GM10847 (cell line): ENCODE measurements around the gene NADK2.

Experiments used
- POLR2A ChIP-seq: IDR thresholded peaks from 2 replicates; pipeline ENCODE4 v1.6.1; 2011; ENCODE audit not compliant: insufficient read length; ENCODE audit errors: extremely low read depth

Gene NADK2

DNA sequence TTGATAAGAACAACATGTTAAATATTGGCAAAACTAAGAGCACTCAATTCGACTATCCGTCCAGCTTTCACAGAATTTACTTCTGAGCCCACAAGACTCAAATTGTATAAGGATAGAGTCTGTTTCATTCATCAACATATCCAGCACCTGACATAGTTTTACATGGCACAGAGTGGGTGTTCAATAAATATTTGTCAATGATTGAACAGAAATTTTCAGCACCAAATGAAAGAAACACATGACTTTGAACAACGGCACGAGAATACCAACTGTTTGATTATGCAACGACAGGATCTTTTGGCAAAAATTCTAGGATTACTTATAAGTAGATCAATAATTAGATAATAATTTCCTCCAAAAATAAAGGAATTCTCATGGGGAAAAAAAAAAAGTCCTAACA, 48.0 kb downstream of the NADK2 start:
- no peak for TF ChIP-seq POLR2A

GRCh38 chr5:36181774-36182173, 60.0 kb downstream of the NADK2 start:
- no peak for TF ChIP-seq POLR2A

- no peak for TF ChIP-seq POLR2A
These were observed 61.0 kb downstream of the NADK2 start for GRCh38 chr5:36180556-36181350.

DNA sequence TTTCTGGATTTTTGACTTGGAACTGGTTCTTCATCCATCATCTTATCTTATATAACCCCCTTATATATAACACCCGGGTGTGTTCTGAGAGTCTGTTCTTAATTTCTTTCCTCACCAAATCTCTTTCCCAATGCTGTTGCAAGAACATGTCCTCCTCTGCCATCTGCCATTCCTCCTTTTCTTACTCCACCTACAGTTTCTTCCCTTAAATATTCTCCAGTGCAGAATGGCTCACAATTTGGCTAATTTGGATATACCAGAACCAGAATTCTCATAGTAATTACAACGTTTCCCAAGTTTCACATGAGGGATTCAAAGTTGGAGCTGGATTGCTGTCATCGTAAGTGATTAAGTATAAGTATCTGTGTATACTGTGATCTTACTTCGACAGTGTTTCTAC, 61.8 kb downstream of the NADK2 start:
- no peak for TF ChIP-seq POLR2A

- TF ChIP-seq POLR2A, result no peak
These were observed 63.2 kb downstream of the NADK2 start for GRCh38 chr5:36178524-36178890.

GRCh38 chr5:36177715-36178523, 63.8 kb downstream of the NADK2 start:
- no peak for TF ChIP-seq POLR2A

GRCh38 chr5:36177154-36177553, 64.6 kb downstream of the NADK2 start:
- no peak for TF ChIP-seq POLR2A

DNA sequence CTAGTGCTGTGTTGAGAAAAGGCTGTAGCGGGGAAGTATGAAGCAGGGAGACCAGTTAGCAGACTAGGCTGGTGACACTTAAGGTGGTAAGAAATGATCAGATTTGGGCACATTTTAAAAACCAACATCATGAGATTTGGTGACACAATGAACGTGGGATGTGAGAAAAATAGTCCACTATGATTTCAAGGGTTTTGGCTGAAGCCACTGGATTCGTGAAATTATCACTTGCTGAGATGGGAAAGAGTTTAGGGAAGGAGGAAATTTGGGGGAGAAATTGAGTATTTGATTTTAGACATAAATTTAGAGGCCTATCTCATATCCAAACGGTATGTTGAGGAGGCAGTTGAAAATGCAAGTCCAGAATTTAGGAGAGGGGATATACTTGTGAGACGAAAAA, 66.7 kb downstream of the NADK2 start:
- TF ChIP-seq POLR2A, result no peak

- TF ChIP-seq POLR2A, result no peak
These were observed 67.6 kb downstream of the NADK2 start for GRCh38 chr5:36174119-36174518.

- TF ChIP-seq POLR2A, result no peak
These were observed 68.3 kb downstream of the NADK2 start for GRCh38 chr5:36173426-36173825.

- no peak for TF ChIP-seq POLR2A
These were observed 69.1 kb downstream of the NADK2 start for GRCh38 chr5:36172599-36172998.

GRCh38 chr5:36170832-36171424, 70.8 kb downstream of the NADK2 start:
- no peak for TF ChIP-seq POLR2A

GRCh38 chr5:36168737-36169136, 73.0 kb downstream of the NADK2 start:
- no peak for TF ChIP-seq POLR2A

- TF ChIP-seq POLR2A, result no peak
These were observed 77.3 kb downstream of the NADK2 start for GRCh38 chr5:36164461-36164860.

DNA sequence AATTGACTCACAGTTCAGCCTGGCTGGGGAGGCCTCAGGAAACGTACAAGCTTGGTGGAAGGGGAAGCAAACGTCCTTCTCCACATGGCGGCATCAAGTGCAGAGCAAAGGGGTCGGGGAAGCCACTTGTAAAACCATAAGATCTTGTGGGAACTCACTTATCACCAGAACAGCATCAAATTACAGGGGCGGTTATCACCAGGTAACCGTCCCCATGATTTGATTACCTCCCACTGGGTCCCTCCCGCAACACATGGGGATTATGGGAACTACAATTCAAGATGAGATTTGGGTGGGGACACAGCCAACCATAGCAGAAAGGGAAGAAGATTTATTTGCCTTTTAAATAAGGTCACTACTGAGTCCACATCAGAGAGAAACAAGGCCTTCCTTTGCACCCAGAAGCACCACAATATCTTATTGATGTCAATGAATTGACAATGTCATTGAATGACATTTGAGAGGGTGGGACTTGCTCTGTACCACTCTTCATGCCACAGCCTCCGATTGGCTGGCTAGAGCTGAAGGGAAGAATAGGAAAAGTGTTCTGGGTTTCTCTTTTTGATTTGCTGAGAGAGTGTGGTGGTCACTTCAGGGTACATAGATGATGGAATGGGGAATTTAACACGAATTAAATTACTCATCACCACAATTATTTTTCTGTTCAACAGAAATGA, 78.8 kb downstream of the NADK2 start:
- no peak for TF ChIP-seq POLR2A
